H9 (cell line): ENCODE data around the gene ENOX1. TPM values are rescaled to one million over a fixed set of nuclear protein-coding genes. Genes with fewer than 3 reads are reported as not detected.

Experiments
- DNase-seq: peaks from one replicate; pipeline ENCODE4 v3.0.0-alpha.2; 2017
- H2AFZ ChIP-seq: one replicate; pipeline ENCODE4 v1.6.1; 2013; ENCODE audit warnings: mild to moderate bottlenecking, low read length, control low read depth, moderate library complexity
- H2AK5ac ChIP-seq: 2 replicates; pipeline ENCODE4 v1.6.1; 2013; ENCODE audit warnings: low read length, control low read depth, mixed read lengths; ENCODE audit not compliant: insufficient read length
- H2BK120ac ChIP-seq: one replicate; pipeline ENCODE4 v1.6.1; 2013; ENCODE audit warnings: low read depth, mild to moderate bottlenecking, low read length, control low read depth, inconsistent platforms; ENCODE audit not compliant: poor library complexity, severe bottlenecking
- H2BK12ac ChIP-seq: 2 replicates; pipeline ENCODE4 v1.6.1; 2013; ENCODE audit warnings: low read length, control low read depth, mixed read lengths, low read depth; ENCODE audit not compliant: insufficient read length
- H2BK15ac ChIP-seq: 2 replicates; pipeline ENCODE4 v1.6.1; 2013; ENCODE audit warnings: low read depth, low read length, control low read depth
- H2BK20ac ChIP-seq: one replicate; pipeline ENCODE4 v1.6.1; 2013; ENCODE audit warnings: low read depth, mild to moderate bottlenecking, low read length, control low read depth, inconsistent platforms; ENCODE audit not compliant: poor library complexity, severe bottlenecking
- H2BK5ac ChIP-seq: 2 replicates; pipeline ENCODE4 v1.6.1; 2013; ENCODE audit warnings: low read length, control low read depth, mixed read lengths; ENCODE audit not compliant: insufficient read length
- H3K14ac ChIP-seq: 2 replicates; pipeline ENCODE4 v1.6.1; 2013; ENCODE audit warnings: low read length, control low read depth; ENCODE audit not compliant: insufficient read depth
- H3K18ac ChIP-seq: 2 replicates; pipeline ENCODE4 v1.6.1; 2013; ENCODE audit warnings: low read depth, mild to moderate bottlenecking, mixed read lengths, low read length, control low read depth; ENCODE audit not compliant: insufficient read length
- H3K23ac ChIP-seq: 2 replicates; pipeline ENCODE4 v1.6.1; 2013; ENCODE audit warnings: low read length, control low read depth, mixed read lengths, low read depth; ENCODE audit not compliant: insufficient read length
- H3K23me2 ChIP-seq: 2 replicates; pipeline ENCODE4 v1.6.1; 2013; ENCODE audit warnings: low read depth, mild to moderate bottlenecking, mixed read lengths, low read length, control low read depth; ENCODE audit not compliant: insufficient read length, poor library complexity, severe bottlenecking
- H3K27ac ChIP-seq: 2 replicates; pipeline ENCODE4 v1.5.1; 2013; ENCODE audit warnings: low read length, control low read depth, mixed read lengths, low read depth; ENCODE audit not compliant: insufficient read length
- H3K27me3 ChIP-seq: 2 replicates; pipeline ENCODE4 v1.6.1; 2013; ENCODE audit warnings: low read length, control low read depth, inconsistent platforms; ENCODE audit not compliant: insufficient read depth
- H3K4ac ChIP-seq: 2 replicates; pipeline ENCODE4 v1.6.1; 2013; ENCODE audit warnings: low read depth, mild to moderate bottlenecking, control low read depth, inconsistent platforms, low read length, moderate library complexity
- H3K4me1 ChIP-seq: 2 replicates; pipeline ENCODE4 v1.6.1; 2013; ENCODE audit warnings: low read length, control low read depth, inconsistent platforms; ENCODE audit not compliant: insufficient read depth
- H3K4me2 ChIP-seq: 2 replicates; pipeline ENCODE4 v1.6.1; 2013; ENCODE audit warnings: low read length, control low read depth, mixed read lengths; ENCODE audit not compliant: insufficient read length, insufficient read depth
- H3K56ac ChIP-seq: 2 replicates; pipeline ENCODE4 v1.6.1; 2013; ENCODE audit warnings: low read depth, mild to moderate bottlenecking, mixed read lengths, low read length, control low read depth; ENCODE audit not compliant: insufficient read length
- H3K79me1 ChIP-seq: 2 replicates; pipeline ENCODE4 v1.6.1; 2013; ENCODE audit warnings: low read depth, mild to moderate bottlenecking, moderate library complexity, low read length, control low read depth, inconsistent platforms; ENCODE audit not compliant: insufficient read depth, poor library complexity, severe bottlenecking
- H3K79me2 ChIP-seq: 2 replicates; pipeline ENCODE4 v1.6.1; 2013; ENCODE audit warnings: low read length, control low read depth, inconsistent platforms; ENCODE audit not compliant: insufficient read depth
- H3K9ac ChIP-seq: 2 replicates; pipeline ENCODE4 v1.6.1; 2013; ENCODE audit warnings: low read length, control low read depth, mixed read lengths; ENCODE audit not compliant: insufficient read length; ENCODE audit errors: extremely low read depth
- H3K9me3 ChIP-seq: one replicate; pipeline ENCODE4 v1.6.1; 2013; ENCODE audit warnings: low read depth, low read length, inconsistent platforms; ENCODE audit not compliant: control insufficient read depth
- H3T11ph ChIP-seq: one replicate; pipeline ENCODE4 v1.6.1; 2013; ENCODE audit warnings: mild to moderate bottlenecking, low read length, control low read depth, inconsistent platforms
- H4K20me1 ChIP-seq: one replicate; pipeline ENCODE4 v1.6.1; 2013; ENCODE audit not compliant: control insufficient read depth, insufficient read length, insufficient read depth
- H4K5ac ChIP-seq: 2 replicates; pipeline ENCODE4 v1.6.1; 2013; ENCODE audit warnings: low read depth, mild to moderate bottlenecking, mixed read lengths, low read length, control low read depth; ENCODE audit not compliant: insufficient read length
- H4K8ac ChIP-seq: replicated peaks from 2 replicates; pipeline ENCODE4 v1.6.1; 2013; ENCODE audit warnings: low read length, control low read depth, mixed read lengths, low read depth; ENCODE audit not compliant: insufficient read length
- H4K91ac ChIP-seq: 2 replicates; pipeline ENCODE4 v1.6.1; 2013; ENCODE audit warnings: low read depth, mild to moderate bottlenecking, moderate library complexity, mixed read lengths, low read length, control low read depth; ENCODE audit not compliant: insufficient read length
- H3K27ac Mint-ChIP-seq, 3 experiments: 2 replicates in 2 of 3; 3 replicates in 1 of 3; pipeline ENCODE4 v1.8.0; 2020 to 2021; ENCODE audit warnings: mixed read lengths in 3 of 3, mild to moderate bottlenecking in 1 of 3, moderate library complexity in 1 of 3
- H3K27me3 Mint-ChIP-seq: 2 replicates; pipeline ENCODE4 v1.8.0; 2021; ENCODE audit warnings: low read depth, mild to moderate bottlenecking, moderate library complexity, mixed read lengths
- H3K36me3 Mint-ChIP-seq, 3 experiments: 2 replicates in 2 of 3; 3 replicates in 1 of 3; pipeline ENCODE4 v1.8.0; 2020 to 2021; ENCODE audit warnings: low read depth in 3 of 3, mixed read lengths in 3 of 3; ENCODE audit not compliant: insufficient read depth in 1 of 3
- H3K4me1 Mint-ChIP-seq, 2 experiments: 2 replicates each; pipeline ENCODE4 v1.8.0; 2020; ENCODE audit warnings: mixed read lengths in 2 of 2
- H3K4me3 Mint-ChIP-seq, 2 experiments: 2 replicates in 1 of 2; 3 replicates in 1 of 2; pipeline ENCODE4 v1.8.0; 2020 to 2021; ENCODE audit warnings: mild to moderate bottlenecking in 2 of 2, mixed read lengths in 2 of 2, moderate library complexity in 1 of 2
- H3K9me3 Mint-ChIP-seq, 2 experiments: 2 replicates in 1 of 2; 3 replicates in 1 of 2; pipeline ENCODE4 v1.8.0; 2020; ENCODE audit warnings: mild to moderate bottlenecking in 2 of 2, mixed read lengths in 2 of 2, moderate library complexity in 1 of 2
- CTCF ChIP-seq: fragments of 200-600 bp; sonication (generic); conservative IDR thresholded peaks from 3 replicates; pipeline ENCODE4 v1.8.0; 2021; ENCODE audit warnings: antibody characterized with exemption, mild to moderate bottlenecking
- WGBS: extraction: QIAGEN DNeasy Blood & Tissue Kit; methylation state at CpG from one replicate; pipeline ENCODE4 v1.1.7; 2013; ENCODE audit warnings: missing lambda C conversion rate, low lambda C conversion rate, mixed read lengths; ENCODE audit not compliant: insufficient read length; ENCODE audit errors: extremely low coverage; 5-methylcytosine and 5-hydroxymethylcytosine counted together
- total RNA-seq: library from RNA; stranded (reverse); gene quantifications from 2 replicates; pipeline ENCODE4 v1.2.1, GENCODE V29; 2021

The ENOX1 gene
- total RNA-seq, 1 experiment from 2014 or later = 0.24 TPM

- DNase-seq = no peak
- H2BK12ac ChIP-seq = no peak overlapping the region
- no peak overlapping the region for H3K23ac ChIP-seq
- no peak overlapping the region for H3K56ac ChIP-seq
- no peak overlapping the region for H3K4me2 ChIP-seq
- H2BK15ac ChIP-seq = no peak overlapping the region
- H3K4me1 ChIP-seq = no peaks in the 10 kb centered on the region
- H3K79me2 ChIP-seq = no peaks in the 10 kb centered on the region
- H3K27ac ChIP-seq = no peak overlapping the region
- no peak overlapping the region for H2BK5ac ChIP-seq
- no peak overlapping the region for H4K8ac ChIP-seq
- no peaks in the 10 kb centered on the region for H3K23me2 ChIP-seq
- Mint-ChIP-seq H3K27me3 (no peaks in the 10 kb centered on the region), H3K9me3 (no peaks in the 10 kb centered on the region), H3K36me3 (no peaks in the 10 kb centered on the region), H3K4me3 (no peak overlapping the region), H3K27ac (no peak overlapping the region), H3K4me1 (peaks cover 4 to 5% of the 10 kb centered on the region in 2 experiments; a peak in 3 of 4 replicates)
- TF ChIP-seq CTCF = no peak
- H4K20me1 ChIP-seq = no peaks in the 10 kb centered on the region
- H3K27me3 ChIP-seq = no peaks in the 10 kb centered on the region
- H2BK20ac ChIP-seq = no peak overlapping the region
- H3K79me1 ChIP-seq = no peaks in the 10 kb centered on the region
- no peaks in the 10 kb centered on the region for H3K9me3 ChIP-seq
- no peak overlapping the region for H2AK5ac ChIP-seq
- H3K4ac ChIP-seq = no peak overlapping the region
- H3K18ac ChIP-seq = no peak overlapping the region
- H3K14ac ChIP-seq = no peak overlapping the region
- H3K9ac ChIP-seq = no peak overlapping the region
- H2BK120ac ChIP-seq = no peak overlapping the region
- H2AFZ ChIP-seq = no peak overlapping the region
- H4K5ac ChIP-seq = no peak overlapping the region
- no CpG with 5 or more reads among the region's 2 CpGs for WGBS
- H4K91ac ChIP-seq = no peak overlapping the region
- H3T11ph ChIP-seq = no peak overlapping the region
These were observed 294.5 kb downstream of the ENOX1 start for GRCh38 chr13:43492311-43492710.
